Chondrocyte (in vitro differentiated cells): ENCODE data around the gene EPHX1. TPM values are rescaled to one million over a fixed set of nuclear protein-coding genes. Genes with fewer than 3 reads are reported as not detected.

Experiments
- DNase-seq: peaks from one replicate; pipeline ENCODE4 v3.0.0; 2021; ENCODE audit warnings: mixed read lengths, low spot score
- H3K27ac Mint-ChIP-seq: one replicate; pipeline ENCODE4 v1.8.0; 2021; ENCODE audit warnings: mild to moderate bottlenecking, moderate library complexity, mixed read lengths; ENCODE audit not compliant: unreplicated experiment
- H3K27me3 Mint-ChIP-seq: 2 replicates; pipeline ENCODE4 v1.8.0; 2021; ENCODE audit warnings: low read depth, mixed read lengths
- H3K36me3 Mint-ChIP-seq: 2 replicates; pipeline ENCODE4 v1.8.0; 2021; ENCODE audit warnings: low read depth, mixed read lengths
- H3K4me1 Mint-ChIP-seq: 2 replicates; pipeline ENCODE4 v1.8.0; 2021; ENCODE audit warnings: low read depth, mild to moderate bottlenecking, mixed read lengths
- H3K4me3 Mint-ChIP-seq: one replicate; pipeline ENCODE4 v1.8.0; 2021; ENCODE audit warnings: mild to moderate bottlenecking, moderate library complexity, mixed read lengths; ENCODE audit not compliant: unreplicated experiment
- H3K9me3 Mint-ChIP-seq: 2 replicates; pipeline ENCODE4 v1.8.0; 2021; ENCODE audit warnings: low read depth, mixed read lengths
- total RNA-seq: library from RNA; stranded (reverse); gene quantifications from 3 replicates; pipeline ENCODE4 v1.2.1, GENCODE V29; 2021
- TF ChIP-seq, protein P1 (sequence below): fragments of 200-600 bp; sonication (generic); IDR thresholded peaks from 2 replicates; pipeline ENCODE4 v1.5.0; 2021; ENCODE audit warnings: antibody characterized with exemption, mild to moderate bottlenecking, moderate library complexity

The EPHX1 gene
- total RNA-seq, 1 donor from 2014 or later: 69.1 TPM

DNA sequence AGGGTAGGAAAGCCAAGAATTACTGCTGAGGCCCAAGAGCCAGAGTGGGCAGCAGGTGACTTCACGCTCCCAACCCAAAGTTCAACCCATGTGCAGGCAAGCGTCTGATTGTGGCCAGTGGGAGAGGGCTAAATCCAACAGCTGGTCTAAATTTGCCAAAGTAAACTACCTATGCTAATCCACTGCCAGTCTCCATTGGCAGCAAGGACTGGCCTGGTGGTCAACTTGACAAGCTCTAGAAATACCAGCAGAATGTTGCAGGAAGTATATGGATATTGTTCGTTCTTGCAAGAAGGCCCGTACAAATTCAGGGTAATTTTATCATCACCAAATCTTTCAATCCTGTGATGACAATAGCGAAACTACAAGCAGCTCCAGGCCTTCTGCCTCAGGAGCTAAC is 70.7 kb downstream of the EPHX1 start:
- TF ChIP-seq, protein P1, sequence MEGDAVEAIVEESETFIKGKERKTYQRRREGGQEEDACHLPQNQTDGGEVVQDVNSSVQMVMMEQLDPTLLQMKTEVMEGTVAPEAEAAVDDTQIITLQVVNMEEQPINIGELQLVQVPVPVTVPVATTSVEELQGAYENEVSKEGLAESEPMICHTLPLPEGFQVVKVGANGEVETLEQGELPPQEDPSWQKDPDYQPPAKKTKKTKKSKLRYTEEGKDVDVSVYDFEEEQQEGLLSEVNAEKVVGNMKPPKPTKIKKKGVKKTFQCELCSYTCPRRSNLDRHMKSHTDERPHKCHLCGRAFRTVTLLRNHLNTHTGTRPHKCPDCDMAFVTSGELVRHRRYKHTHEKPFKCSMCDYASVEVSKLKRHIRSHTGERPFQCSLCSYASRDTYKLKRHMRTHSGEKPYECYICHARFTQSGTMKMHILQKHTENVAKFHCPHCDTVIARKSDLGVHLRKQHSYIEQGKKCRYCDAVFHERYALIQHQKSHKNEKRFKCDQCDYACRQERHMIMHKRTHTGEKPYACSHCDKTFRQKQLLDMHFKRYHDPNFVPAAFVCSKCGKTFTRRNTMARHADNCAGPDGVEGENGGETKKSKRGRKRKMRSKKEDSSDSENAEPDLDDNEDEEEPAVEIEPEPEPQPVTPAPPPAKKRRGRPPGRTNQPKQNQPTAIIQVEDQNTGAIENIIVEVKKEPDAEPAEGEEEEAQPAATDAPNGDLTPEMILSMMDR: no peak
- DNase-seq: no peak
- no peaks in the 10 kb centered on the region for H3K27me3 Mint-ChIP-seq
- peaks cover 1% of the 10 kb centered on the region for H3K36me3 Mint-ChIP-seq
- no peaks in the 10 kb centered on the region for H3K9me3 Mint-ChIP-seq
- peak overlapping the region; percentile 91 for H3K4me3 Mint-ChIP-seq
- H3K27ac Mint-ChIP-seq: peak overlapping the region; percentile 61
- peaks cover 58% of the 10 kb centered on the region for H3K4me1 Mint-ChIP-seq

DNA sequence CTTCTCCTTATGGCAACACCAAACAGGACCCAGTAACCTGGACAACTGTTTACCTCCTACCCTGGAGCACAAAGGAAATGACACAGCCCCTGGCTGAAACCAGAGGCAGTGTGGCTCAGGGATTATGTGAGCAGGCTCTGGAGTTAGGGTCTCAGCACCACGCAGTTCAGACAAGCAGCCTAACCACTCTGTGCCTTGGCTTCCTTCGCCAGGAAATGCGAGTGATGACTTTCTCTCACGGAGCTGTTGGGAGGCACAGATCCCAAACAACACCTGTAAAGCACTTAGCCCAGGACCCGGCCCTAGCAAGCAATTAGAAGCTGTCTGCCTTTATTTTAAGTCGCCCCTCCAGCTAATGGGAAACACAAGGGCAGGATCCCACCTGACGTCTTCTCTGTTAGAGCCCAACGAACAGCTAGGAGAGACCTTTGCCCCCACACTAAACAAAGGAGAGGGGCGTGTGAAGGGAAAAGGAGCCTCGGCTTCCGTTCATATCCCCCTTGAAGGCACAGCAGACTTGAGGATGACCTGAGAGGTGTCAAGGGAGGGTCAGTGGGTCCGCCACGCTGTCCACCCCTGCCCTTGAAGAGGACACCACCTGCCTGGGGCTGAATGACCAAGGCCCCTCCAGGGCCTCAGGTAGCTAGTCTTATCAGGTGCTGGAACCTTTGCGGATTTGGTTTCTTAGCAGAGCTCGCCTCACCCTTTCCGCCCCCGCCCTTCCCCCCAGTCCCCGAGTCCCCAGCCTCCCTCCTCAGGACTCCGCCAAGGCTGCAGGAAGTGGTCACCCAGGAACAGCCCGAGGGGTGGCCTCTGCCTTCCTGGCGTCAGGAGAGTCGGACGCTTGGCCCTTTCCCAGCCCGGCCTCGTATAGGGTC is 71.4 kb downstream of the EPHX1 start:
- Mint-ChIP-seq H3K4me1 (peaks cover 56% of the 10 kb centered on the region), H3K36me3 (peaks cover 1% of the 10 kb centered on the region), H3K4me3 (peak overlapping the region; percentile 91), H3K9me3 (no peaks in the 10 kb centered on the region), H3K27me3 (no peaks in the 10 kb centered on the region), H3K27ac (peak overlapping the region; percentile 91)
- TF ChIP-seq, protein P1: no peak
- DNase-seq: peak; percentile 82

DNA sequence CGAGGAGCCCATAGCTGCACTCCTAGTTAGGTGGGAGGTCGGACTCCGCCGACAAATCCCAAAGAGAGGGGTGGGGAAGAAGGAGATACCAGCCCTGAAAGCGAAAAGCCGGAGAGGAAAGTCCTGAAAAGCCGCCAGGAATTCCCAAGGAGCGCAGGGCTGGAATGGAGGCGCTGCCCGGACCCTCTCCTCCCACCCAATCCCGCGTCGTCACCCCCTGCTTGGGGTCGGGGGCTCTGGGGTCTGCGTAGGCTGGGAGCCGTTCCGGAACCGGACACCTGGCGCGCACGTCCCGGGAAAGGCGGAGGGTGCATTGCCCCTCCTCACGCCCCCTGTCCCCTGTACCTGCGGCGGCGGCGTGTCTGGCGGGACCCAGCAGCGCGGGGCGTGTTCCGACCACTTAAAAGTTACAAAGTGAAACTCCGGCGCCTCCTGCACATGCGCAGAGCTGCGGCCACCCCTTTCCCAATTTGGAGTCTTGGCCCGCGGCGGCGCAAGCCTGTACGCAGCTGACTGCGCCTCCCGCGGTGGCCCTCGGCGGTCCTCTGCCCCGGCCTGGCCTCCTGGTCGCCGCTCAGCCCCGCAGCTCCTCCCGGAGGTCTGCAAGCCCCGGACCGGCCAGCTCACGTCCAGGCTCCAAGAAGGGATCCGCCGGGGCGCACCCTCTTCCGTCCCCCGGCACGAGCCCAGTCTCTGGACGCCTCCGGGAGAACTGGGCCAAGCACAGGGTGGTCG is 72.2 kb downstream of the EPHX1 start, which contains the start of gene TMEM63A:
Gene TMEM63A (minus strand): TSS at position 422 of the 735 bp plus-strand sequence. CDS start 4,800 bp downstream, outside the sequence.
- Mint-ChIP-seq H3K4me1 (peaks cover 53% of the 10 kb centered on the region), H3K27ac (peak within 1 kb of the TSS; percentile 91), H3K27me3 (no peaks in the 10 kb centered on the region), H3K36me3 (peaks cover 1% of the 10 kb centered on the region), H3K4me3 (peak within 1 kb of the TSS; percentile 91), H3K9me3 (no peaks in the 10 kb centered on the region)
- DNase-seq: no peak
- TF ChIP-seq, protein P1: peak; percentile 64

DNA sequence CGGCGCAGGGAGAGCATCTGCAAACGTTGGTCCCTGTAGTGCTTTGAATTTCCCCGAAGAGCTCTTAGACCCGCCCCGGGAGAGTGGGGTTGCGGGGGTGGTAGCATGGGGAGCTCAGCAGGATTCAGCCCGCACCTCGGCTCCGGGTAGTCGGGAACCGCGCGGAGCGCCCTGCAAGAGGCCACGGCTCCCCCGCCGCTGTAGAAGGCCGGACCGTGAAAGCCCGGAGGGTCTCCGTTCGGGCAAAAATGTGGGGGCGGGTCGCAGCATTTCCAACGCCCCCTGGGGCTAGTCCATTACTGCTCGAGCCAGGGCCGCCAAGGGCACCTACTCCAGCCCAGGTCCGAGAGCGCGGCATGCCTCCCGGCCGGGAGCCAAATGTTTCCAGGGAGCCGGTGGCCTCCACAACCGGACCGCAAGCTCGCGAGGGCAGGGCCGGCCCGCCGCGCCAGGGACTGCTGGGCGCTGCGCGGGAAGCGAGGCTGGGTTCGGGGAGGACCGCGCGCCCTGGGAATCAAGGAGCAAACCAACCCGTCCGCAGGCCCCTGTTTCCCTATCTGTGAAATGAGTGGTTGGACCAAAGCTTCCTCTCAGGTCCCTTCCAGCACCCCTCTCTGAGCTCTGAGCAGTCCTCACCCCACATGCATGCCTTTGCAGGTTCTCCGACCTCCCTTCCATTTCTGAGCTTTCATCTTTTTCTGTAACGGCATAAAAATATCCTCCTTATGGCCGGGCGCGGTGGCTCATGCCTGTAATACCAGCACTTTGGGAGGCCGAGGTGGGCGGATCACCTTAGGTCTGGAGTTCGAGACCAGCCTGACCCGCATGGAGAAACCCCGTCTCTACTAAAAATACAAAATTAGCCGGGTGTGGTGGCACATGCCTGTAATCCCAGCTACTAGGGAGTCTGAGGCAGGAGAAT is 73.0 kb downstream of the EPHX1 start:
- no peak for DNase-seq
- H3K9me3 Mint-ChIP-seq: no peaks in the 10 kb centered on the region
- no peaks in the 10 kb centered on the region for H3K27me3 Mint-ChIP-seq
- peak overlapping the region; percentile 91 for H3K4me3 Mint-ChIP-seq
- H3K36me3 Mint-ChIP-seq: peaks cover 1% of the 10 kb centered on the region
- TF ChIP-seq, protein P1: peak; percentile 42
- H3K27ac Mint-ChIP-seq: peak overlapping the region; percentile 41
- peaks cover 45% of the 10 kb centered on the region for H3K4me1 Mint-ChIP-seq
